ENCODE data around the gene SERP1.

SERP1 gene

DNA sequence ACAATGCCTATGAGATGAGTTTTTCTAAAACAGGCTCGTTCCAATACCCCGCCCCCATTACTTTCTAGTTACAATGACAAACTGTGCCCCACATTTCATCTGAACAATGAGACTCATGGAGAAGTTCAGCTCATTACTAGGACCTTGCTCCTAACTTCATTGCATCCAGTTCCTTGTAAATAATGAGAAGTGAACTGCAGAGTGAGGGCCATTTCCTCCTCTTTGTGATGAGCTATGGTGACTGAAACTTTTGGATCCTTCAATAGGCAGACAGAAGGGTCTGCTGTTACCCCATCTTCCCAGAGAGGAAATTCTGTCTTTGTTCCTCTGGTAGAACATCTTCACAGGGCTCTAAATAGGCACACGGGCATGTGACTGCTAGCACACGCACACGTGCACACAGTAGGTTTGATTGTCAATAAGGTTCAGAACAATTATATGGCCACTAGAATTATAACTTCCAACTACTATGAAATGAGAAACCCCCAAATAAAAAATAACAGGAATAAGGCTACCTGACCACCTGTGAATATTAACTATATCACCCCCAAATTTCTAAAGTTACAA, 51.8 kb downstream of the SERP1 start:
- no peak overlapping the region for H3K27ac Mint-ChIP-seq
- peaks cover 19% of the 10 kb centered on the region for H3K4me1 Mint-ChIP-seq

More for the DNA sequence above, 51.8 kb downstream of the SERP1 start:
- peaks cover 2% of the 10 kb centered on the region for H3K27me3 Mint-ChIP-seq (ENCODE audit: low read depth, poor library complexity)
- H3K4me3 Mint-ChIP-seq = no peak overlapping the region
- TF ChIP-seq, protein P1, sequence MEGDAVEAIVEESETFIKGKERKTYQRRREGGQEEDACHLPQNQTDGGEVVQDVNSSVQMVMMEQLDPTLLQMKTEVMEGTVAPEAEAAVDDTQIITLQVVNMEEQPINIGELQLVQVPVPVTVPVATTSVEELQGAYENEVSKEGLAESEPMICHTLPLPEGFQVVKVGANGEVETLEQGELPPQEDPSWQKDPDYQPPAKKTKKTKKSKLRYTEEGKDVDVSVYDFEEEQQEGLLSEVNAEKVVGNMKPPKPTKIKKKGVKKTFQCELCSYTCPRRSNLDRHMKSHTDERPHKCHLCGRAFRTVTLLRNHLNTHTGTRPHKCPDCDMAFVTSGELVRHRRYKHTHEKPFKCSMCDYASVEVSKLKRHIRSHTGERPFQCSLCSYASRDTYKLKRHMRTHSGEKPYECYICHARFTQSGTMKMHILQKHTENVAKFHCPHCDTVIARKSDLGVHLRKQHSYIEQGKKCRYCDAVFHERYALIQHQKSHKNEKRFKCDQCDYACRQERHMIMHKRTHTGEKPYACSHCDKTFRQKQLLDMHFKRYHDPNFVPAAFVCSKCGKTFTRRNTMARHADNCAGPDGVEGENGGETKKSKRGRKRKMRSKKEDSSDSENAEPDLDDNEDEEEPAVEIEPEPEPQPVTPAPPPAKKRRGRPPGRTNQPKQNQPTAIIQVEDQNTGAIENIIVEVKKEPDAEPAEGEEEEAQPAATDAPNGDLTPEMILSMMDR (IDR thresholded peaks at IDR 0.05) = no peak
- H3K9me3 Mint-ChIP-seq = peaks cover 10% of the 10 kb centered on the region
- DNase-seq = no peak
- H3K36me3 Mint-ChIP-seq (ENCODE audit: low read depth) = no peaks in the 10 kb centered on the region
